ENCODE data around the gene NR1I3.

NR1I3 gene

GRCh38 chr1:161200992-161201835, 36.8 kb downstream of the NR1I3 start:
- no peak for DNase-seq (ENCODE audit: low spot score)

GRCh38 chr1:161200421-161200991, 37.5 kb downstream of the NR1I3 start:
- no peak for DNase-seq (ENCODE audit: low spot score)
- TF ChIP-seq CTCF (IDR thresholded peaks at IDR 0.05; ENCODE audit: extremely low read depth, missing control alignments), result no peak

More at GRCh38 chr1:161200992-161201835, 36.8 kb downstream of the NR1I3 start:
- TF ChIP-seq CTCF (IDR thresholded peaks at IDR 0.05; ENCODE audit: extremely low read depth, missing control alignments), result no peak

- DNase-seq (ENCODE audit: low spot score), result no peak
- TF ChIP-seq CTCF (IDR thresholded peaks at IDR 0.05; ENCODE audit: extremely low read depth, missing control alignments), result no peak
These were observed 38.4 kb downstream of the NR1I3 start for GRCh38 chr1:161199506-161200139.

GRCh38 chr1:161198897-161199431, 39.0 kb downstream of the NR1I3 start, which contains the start of gene ADAMTS4:
ADAMTS4 (minus strand) TSS chr1:161199054; CDS start chr1:161198627, 427 bp downstream.
- DNase-seq (ENCODE audit: low spot score), result no peak
- TF ChIP-seq CTCF (IDR thresholded peaks at IDR 0.05; ENCODE audit: extremely low read depth, missing control alignments), result no peak

- DNase-seq (ENCODE audit: low spot score), result no peak
- no peak for TF ChIP-seq CTCF (IDR thresholded peaks at IDR 0.05; ENCODE audit: extremely low read depth, missing control alignments)
These were observed 39.7 kb downstream of the NR1I3 start for GRCh38 chr1:161198194-161198896.

- DNase-seq (ENCODE audit: low spot score), result no peak
- no peak for TF ChIP-seq CTCF (IDR thresholded peaks at IDR 0.05; ENCODE audit: extremely low read depth, missing control alignments)
These were observed 40.3 kb downstream of the NR1I3 start for GRCh38 chr1:161197560-161198193.
